HG03196 (cell line): ENCODE measurements around the gene CHMP5.

Experiments used
- ATAC-seq: cut with Tn5 transposase; IDR thresholded peaks from one replicate; pipeline ENCODE4 v1.9.1; 2021; ENCODE audit not compliant: unreplicated experiment

CHMP5 gene

DNA sequence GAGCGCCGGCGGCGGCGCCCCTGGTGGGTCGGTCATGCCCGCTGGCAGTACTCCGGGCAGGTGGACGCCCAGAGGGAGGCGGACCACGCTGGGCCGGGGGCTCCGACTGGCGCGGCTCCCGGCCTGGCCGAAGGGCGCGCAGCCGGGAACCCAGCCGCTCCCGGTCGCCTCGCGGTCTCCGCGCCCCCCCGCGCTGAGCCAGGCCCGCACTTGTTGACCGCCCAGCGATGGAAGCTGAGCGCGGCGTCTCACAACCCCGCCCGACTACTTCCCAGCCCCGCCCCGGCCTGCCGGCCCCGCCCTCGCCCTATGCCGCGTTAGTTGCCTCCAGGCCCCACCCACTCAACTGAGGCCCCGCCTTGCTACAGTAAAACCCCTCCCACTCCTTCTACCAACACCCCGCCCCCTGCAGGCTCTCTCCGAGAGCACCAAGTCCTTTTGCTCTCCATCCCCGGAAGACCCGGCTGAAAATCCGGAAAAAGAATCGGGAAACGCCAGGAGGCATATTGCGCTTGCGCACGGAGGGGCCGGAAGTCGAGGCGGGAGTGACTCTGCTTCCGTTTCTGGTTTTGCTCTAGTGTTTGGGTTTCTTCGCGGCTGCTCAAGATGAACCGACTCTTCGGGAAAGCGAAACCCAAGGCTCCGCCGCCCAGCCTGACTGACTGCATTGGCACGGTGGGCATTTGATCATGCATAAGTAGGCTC is at the start of gene CHMP5, which contains the start of gene BAG1:
Gene CHMP5 (plus strand): TSS at position 577 of the 705 bp plus-strand sequence. CDS start 30 bp downstream, at position 607.
Gene BAG1 (minus strand): TSS at position 236 of the 705 bp plus-strand sequence.
- peak; percentile 79 for ATAC-seq

DNA sequence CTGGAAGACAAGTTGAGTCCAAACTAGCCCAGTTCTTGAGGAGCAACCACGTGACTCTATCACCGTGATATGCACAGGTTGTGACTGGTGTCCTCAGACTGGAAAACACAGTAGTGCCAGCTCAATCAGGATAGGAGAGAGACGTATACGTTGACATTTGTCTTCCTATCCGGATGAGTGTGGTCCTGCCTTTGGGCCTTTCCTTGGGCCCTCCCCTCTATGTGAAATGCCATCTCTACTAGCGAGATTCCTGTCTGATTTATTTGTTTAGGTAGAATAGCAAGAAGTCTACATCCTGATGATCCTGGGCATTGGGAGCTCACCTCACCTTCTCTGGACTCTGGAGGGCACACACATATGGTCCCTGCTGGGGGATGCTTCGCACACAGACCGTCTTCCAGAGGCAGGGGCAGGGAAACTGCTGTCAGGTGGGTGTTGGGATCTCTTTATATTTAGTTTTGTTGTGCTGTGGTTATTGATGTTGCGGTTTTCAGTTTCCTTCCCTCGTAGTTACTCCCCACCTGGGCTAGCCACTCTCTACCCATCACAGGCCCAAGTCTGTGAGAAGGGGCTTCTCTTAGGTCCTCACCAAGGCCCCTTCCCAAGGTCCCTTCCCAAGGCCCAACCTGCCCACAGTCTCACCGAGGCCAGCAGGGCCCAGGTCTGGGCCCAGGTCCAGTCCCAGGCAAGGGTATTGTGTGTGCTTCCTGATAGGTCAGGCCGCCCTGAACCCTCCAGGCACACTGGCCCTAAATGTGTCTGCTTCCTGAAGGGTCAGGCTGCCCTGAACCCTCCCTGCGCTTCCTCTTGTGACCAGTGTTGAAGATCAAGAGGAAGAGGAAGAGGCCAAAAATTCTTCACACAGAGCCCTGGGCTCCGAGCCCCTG is 43.9 kb upstream of the CHMP5 start:
- ATAC-seq = no peak

DNA sequence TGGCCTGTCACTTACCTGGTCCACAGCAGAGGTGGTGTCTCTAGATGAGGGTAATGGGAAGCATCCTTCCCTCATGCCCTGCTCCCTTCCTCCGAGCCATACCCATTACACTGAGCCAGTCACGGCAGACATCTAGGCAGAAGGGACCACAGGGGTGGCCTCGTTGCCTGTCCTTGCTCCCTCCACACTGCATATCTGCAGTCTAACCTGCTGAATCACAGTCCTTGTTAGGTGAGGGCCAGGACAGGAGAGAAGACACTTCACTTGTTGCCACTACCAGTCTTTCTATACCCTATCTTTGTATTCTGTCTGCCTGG is 43.3 kb upstream of the CHMP5 start:
- no peak for ATAC-seq

DNA sequence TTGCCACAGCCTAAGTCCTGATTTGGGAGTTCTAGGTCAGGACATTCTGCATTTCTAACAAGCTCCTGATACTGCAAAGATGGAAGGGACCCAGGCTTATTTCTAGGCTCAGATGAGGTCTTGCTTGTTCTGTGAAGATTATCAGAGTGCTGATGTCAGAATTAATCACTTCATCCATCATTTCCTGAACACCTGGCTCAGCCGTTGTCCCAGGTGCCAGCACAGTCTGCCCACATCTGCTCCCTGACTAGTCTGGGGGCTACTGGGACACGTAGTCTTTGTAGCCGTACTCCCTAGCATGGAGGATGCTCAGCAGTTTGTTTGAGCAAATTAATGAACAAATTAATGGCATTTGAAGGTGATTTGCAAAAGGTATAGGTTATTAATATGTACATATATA is 42.8 kb upstream of the CHMP5 start:
- ATAC-seq = no peak

DNA sequence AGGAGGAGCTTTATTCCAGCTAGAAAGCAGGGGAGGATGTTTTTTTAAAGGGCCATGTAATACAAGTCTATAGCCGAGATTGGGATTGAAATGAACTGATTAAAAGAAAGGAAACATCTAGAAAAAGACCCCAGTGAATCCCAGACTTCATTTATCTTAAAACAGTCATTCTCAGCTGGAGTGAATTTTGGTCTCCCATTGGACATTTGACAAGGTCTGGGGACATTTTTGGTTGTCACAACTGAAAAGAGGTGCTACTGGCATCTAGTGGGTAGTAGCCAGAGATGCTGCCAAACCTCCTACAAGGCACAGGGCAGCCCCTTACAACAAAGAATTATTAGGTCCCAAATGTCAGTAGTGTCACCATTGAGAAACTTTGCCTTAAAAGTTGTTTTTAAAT is 41.2 kb upstream of the CHMP5 start:
- no peak for ATAC-seq

DNA sequence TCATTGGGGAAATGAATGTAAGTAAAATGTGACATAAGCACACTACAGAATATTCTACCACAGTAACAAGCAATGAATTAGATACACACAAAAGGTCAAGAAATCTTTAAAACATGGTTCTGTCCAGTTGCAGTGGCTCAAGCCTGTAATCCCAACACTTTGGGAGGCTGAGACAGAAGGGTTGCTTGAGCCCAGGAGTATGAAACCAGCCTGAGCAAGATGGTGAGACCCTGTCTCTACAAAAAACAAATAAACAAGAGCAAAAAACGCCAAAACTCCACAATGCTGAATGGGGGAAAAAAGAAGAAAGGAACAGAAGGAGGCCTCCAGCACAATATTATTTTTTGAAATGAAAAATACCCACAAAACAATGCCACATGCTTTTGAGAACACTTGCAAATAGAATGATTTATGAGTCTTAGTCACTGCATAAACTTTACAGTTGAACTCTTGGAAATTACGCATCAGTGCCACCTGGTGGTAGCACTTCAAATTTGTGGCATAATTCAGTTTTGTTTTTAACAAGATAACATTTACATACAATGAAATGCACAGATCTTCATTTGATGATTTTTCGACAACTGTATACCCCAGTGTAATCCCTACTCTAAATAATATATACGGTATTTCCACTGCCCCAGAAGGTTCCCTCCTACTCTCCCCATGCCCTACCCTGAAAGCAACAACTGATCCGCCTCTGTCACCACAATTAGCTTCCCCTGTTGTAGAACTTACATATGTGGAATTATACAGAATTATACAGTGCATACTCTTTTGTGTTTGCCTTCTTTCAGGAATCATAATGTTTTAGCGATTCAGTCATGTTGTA is 39.3 kb upstream of the CHMP5 start:
- no peak for ATAC-seq

DNA sequence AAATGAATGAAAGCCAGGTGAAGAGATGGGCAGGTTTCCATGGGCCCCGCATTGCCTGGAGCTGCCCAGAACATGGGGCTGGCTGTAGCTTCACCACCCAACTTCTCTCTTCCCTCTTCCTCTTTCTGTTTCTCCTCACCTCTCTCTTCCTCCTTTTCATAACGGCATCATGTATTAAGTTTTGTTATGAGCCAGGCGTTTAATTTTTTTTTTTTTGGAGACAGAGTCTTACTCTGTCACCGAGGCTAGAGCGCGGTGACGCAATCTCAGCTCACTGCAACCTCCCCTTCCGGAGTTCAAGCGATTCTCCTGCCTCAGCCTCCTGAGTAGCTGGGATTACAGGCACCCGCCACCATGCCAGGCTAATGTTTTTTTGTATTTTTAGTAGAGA is 37.8 kb upstream of the CHMP5 start:
- ATAC-seq = no peak

DNA sequence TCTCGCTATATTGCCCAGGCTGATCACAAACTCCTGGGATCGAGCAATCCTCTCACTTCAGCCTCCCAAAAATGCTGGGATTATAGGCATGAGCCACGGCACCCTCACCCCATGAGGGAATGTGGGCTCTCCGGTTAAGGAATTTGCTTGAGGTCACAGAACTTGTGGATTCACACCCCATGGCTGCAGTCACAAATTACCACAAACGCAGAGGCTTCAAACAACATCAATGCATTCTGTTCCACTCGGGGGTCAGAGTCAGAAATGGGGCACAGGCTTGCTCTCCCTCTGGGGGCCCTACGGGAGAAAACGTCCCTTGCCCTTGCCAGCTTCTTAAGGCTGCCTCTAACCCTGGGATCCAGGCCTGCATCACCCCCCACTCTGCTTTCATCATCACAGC is 37.1 kb upstream of the CHMP5 start:
- no peak for ATAC-seq

DNA sequence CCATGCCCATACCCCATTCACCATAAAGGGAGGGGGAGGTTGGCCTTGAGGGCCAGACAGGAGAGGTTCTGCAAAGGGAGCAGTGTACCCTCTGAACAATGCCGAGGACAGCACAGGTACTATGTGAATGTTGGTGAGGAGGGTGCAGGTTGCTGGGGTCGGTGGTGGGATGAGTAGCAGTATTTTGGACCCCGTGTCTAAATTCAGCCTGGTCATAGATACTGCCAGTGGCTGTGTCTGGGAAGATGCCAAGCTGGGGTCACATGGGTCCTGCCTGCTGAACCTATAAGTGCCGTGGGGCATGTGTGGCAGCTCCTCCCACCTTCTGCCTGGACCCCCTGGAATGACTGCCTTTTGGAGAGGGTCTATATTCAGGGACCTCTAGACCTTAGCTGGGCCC is 36.2 kb upstream of the CHMP5 start:
- ATAC-seq = no peak

DNA sequence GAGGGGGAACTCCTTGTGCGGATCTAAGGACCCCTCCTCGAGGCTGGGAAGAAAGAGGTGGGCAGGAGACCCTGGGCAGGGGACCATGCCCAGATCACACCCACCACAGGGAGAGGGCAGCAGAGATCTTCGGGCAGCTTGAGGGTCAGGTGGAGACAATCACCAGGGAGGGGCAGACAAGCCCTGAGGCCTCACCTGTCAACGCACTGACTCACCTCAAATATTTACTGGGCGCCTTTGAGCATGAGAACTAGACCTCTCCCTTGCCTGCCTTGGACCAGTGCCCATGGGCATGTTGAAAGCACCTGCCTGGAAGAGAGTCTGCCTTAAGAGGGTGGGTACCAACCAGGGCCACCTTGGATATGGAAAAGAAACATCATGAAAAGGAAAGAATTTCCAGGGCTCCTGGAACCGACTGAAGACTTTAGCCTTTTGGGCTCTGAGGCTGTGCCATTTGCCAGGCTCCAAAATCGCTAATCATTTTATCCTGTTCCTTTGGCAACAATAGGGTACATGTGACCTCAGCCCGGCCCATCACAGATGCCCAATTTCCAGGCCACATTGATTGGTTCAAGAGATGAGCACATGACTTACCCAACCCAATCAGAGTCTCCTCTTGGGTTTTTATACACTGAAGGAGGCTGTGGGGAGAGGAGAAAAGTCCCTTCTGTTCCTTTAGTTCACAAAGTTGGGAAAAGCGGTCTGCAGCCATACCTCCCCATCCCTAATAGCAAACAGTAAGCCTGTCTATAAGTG is 35.3 kb upstream of the CHMP5 start:
- no peak for ATAC-seq

DNA sequence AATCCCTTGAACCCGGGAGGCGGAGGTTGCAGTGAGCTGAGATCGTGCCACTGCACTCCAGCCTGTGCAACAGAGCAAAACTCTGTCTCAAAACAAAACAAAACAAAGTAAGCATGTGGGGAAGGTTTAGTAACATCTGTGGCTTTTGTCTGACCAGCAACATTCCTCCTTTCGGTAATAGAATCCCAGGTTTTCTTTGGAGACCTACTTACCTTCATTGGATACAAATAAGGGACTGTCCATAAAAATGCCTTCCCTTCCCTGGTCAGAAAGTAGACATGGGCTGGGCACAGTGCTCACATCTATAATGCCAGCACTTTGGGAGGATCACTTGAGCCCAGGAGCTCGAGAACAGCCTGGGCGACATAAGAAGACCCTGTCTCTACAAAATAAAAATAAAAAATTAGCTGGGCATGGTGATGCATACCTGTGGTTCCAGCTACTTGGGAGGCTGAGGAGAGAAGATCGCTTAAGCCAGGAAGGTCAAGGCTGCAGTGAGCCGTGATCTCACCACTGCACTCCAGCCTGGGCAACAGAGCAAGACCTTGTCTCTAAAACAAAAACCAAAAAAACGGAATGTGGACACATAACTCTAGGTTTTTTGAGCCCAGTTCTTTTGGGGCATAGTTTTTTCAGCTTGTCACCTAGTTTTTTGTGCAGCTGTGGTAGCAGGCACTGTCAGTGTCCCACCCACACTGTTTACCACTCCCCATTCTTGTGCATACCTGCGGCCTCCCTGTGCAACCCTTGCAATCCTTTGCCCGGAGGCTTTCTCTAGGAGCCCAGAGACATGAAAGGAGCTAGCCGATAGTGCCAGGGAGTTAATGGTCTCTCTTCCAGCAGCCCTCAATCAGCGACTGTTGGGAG is 33.9 kb upstream of the CHMP5 start:
- ATAC-seq = no peak

DNA sequence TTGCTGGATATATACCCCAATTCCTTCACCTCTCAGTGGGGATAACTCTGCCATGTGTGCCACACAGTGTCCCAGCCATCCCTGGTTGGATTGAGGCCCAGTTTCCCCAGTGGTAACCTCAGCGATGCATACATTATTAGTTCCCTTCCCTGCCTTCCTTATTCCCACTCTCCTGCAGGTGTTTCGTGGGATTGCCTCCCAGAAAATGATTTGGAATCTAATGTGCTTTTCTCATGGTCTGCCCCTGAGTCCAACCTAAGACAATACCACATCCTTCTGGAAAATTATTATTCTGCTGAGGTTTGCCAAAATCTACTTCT is 33.3 kb upstream of the CHMP5 start:
- no peak for ATAC-seq

DNA sequence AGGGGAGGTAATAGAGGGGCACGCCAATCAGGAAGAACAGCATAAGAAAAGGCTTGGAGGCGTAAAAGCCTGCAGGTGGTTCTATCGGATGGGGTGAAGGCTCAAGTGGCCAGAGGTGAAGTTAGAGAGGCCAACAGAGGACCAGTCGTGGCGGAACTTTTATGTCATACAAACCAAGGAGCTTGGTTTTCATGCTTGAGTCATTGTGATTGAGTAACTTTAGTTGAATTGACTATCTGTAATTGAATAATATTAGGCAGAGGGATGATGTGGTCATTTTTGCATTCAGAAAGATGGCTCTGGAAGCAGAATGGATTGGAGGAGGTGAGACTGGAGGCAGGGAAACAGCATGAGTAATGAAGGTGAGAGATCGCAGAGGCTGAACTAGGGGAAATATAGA is 32.0 kb upstream of the CHMP5 start:
- no peak for ATAC-seq

DNA sequence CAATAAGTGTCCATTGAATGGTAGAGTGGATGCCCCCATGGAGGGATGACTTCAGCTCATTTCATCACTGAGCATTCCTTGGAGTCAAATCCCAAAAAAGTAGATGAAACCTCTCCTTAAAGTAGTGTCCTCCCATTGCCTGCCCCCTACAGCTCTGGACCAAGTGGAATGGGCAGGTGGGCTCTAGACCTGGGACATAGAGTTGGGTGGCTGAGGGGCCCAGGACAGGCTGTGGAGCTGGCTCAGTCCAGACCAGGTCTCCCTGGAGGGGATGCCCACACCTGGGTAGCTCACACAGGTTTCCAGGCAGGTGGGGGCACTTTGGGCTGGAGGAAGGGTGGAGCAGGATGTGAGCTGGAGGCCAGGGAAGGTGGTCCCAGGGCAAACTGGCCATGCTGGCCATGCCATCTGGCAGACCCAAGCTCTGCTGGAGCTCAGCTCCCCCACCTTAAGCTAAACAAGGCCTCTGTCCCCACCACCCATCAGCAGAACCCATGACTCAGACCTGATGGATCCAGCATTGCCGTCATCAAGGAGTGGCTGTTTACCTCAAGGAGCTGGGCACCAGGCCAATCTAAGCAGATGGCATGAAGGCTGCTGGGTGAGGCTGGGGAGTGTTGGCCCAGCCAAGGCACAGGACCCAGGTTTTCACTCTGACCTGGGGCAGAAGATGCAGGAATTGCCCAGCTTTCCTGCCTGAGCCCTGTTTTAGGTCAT is 31.1 kb upstream of the CHMP5 start:
- ATAC-seq = no peak

DNA sequence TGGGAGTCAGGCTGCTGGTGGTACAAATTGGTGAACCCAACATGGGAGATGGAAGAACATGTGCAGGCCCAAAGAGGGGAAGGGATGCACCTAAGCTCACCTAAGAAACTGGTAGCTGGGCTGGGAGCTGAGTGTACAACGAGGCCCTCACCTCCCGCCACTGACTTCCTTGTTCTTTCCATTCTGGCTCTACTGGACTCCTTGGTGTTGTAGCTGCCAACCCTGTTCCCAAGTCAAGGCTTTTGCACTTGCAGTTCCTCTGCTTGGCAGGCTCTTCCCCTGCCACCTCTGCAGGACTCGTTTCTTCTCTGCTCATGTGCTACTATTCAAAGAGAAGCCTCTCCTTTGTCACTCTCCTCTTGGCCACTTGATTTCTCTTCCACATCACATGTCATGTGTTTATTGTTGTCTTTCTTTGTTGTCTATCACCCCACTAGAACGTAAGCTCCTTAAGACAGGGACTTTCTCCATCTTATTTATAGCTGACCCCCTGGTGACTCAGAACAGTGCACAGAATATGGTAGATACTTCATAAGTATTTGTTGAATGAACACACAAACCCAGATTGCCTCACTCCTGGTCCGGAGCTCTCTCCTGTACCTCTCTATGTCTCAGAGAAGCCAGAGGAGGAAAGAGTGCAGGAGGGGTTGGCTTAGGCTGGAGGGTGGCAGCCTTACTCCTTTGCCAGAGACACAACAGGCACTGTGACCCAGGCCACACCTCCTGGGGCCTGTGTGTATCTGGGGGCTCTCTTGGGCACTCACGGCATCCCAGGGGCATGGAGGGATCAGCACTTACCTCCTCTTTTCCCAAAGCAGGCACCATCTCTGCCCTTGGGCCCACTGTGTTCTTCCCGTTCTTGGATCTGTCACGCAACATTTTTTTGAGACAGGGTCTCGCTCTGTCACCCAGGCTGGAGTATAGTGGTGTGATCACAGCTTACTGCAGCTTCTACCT is 30.1 kb upstream of the CHMP5 start:
- ATAC-seq = no peak

DNA sequence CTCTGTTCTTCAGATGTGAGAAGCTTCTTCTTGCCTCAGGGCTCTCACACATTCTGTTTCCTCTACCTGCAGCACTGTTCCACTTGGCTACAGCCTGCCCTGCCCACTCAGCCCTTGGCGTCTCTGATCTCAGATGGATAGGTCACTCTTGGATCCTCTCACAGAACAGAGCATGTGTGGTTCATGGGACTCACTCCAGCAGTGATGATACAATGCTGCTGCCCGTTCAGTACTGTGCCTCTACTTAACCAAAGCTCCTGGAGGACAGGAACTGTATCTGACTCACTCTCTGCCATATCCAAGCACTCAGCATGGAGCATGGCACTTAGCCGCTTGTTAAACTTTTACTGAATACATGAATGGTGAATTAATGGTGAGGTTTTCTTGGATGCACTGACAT is 28.3 kb upstream of the CHMP5 start:
- ATAC-seq = no peak

DNA sequence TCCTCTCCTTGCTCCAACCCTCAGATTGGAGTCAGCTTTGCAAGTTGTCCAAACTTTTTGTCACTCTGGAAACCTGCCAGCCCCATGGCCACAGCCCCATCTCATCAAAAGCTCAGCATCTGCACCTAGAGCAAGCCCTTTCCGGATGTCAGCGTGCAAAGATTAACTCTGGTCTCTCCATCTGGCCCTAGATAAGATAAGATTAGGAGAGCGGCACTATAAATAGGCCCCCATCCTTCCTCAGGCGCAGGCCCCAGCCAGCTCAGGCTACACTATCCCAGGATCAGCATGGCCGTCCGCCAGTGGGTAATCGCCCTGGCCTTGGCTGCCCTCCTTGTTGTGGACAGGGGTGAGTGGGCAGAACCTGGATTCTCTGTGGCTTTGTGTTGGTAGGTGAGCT is 24.9 kb upstream of the CHMP5 start, which contains the start of gene SPINK4:
Gene SPINK4 (plus strand): TSS at position 247 of the 400 bp plus-strand sequence. CDS start 42 bp downstream, at position 289.
- no peak for ATAC-seq

DNA sequence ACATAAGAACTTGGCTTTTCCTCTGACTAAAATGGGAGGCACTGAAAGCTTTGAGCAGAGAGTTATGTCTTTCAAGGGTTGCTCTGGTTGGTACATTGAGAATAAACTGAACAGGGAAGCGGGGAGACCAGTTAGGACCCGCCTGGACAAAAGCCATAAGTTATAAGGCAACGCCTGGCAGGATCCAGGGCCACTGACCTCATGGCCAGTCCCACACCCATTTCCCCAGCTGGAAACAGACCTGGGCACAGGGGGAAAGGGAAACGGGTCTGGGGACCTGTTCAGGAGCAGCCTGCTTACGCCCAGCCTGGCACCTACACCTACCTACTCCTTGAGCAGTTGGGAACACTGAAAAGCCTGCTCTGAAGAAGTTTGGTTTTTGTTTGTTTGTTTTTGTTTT is 23.6 kb upstream of the CHMP5 start:
- ATAC-seq = no peak
